Measurements from ENCODE around the gene LAMA2.

Gene LAMA2

GRCh38 chr6:128855581-128856085, 27.3 kb upstream of the LAMA2 start:
- TF ChIP-seq, protein P1, sequence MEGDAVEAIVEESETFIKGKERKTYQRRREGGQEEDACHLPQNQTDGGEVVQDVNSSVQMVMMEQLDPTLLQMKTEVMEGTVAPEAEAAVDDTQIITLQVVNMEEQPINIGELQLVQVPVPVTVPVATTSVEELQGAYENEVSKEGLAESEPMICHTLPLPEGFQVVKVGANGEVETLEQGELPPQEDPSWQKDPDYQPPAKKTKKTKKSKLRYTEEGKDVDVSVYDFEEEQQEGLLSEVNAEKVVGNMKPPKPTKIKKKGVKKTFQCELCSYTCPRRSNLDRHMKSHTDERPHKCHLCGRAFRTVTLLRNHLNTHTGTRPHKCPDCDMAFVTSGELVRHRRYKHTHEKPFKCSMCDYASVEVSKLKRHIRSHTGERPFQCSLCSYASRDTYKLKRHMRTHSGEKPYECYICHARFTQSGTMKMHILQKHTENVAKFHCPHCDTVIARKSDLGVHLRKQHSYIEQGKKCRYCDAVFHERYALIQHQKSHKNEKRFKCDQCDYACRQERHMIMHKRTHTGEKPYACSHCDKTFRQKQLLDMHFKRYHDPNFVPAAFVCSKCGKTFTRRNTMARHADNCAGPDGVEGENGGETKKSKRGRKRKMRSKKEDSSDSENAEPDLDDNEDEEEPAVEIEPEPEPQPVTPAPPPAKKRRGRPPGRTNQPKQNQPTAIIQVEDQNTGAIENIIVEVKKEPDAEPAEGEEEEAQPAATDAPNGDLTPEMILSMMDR (IDR thresholded peaks at IDR 0.05; ENCODE audit: insufficient read depth, missing control alignments) = no peak
- FAIRE-seq = no peak
- no peak for DNase-seq (ENCODE audit: insufficient read length, low spot score)

GRCh38 chr6:128857806-128858205, 25.1 kb upstream of the LAMA2 start:
- DNase-seq (ENCODE audit: insufficient read length, low spot score) = no peak
- TF ChIP-seq, protein P1 (IDR thresholded peaks at IDR 0.05; ENCODE audit: insufficient read depth, missing control alignments) = no peak
- FAIRE-seq = no peak

GRCh38 chr6:128860782-128861181, 22.2 kb upstream of the LAMA2 start:
- FAIRE-seq = no peak
- TF ChIP-seq, protein P1 (IDR thresholded peaks at IDR 0.05; ENCODE audit: insufficient read depth, missing control alignments) = no peak
- DNase-seq (ENCODE audit: insufficient read length, low spot score) = no peak

- no peak for DNase-seq (ENCODE audit: insufficient read length, low spot score)
- TF ChIP-seq, protein P1 (IDR thresholded peaks at IDR 0.05; ENCODE audit: insufficient read depth, missing control alignments) = no peak
- no peak for FAIRE-seq
Observed at GRCh38 chr6:128863983-128864382, 19.0 kb upstream of the LAMA2 start.

DNA sequence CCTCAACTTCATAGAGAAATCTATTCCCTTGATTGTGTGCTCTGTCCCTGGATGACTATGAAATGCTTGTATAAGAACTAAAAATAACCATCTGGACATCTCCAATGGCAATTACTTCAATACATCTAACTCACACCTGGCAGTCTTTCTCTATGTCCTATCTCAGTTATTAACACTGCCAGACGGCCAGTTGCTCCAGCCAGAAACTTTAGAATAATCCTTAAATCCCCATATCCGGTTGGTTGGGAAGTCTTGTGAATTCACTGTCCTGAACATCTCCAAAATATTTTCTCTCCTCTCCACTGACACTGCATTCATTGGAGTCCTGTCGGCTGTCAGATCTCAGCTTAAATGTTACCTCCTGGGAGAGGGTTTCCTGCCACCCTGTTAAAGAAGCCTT, 12.2 kb upstream of the LAMA2 start:
- DNase-seq (ENCODE audit: insufficient read length, low spot score) (no peak), FAIRE-seq (no peak)
- TF ChIP-seq, protein P1 (IDR thresholded peaks at IDR 0.05; ENCODE audit: insufficient read depth, missing control alignments) = no peak

GRCh38 chr6:128874863-128875262, 8.1 kb upstream of the LAMA2 start:
- FAIRE-seq (no peak), DNase-seq (ENCODE audit: insufficient read length, low spot score) (no peak)
- TF ChIP-seq, protein P1 (IDR thresholded peaks at IDR 0.05; ENCODE audit: insufficient read depth, missing control alignments) = no peak

DNA sequence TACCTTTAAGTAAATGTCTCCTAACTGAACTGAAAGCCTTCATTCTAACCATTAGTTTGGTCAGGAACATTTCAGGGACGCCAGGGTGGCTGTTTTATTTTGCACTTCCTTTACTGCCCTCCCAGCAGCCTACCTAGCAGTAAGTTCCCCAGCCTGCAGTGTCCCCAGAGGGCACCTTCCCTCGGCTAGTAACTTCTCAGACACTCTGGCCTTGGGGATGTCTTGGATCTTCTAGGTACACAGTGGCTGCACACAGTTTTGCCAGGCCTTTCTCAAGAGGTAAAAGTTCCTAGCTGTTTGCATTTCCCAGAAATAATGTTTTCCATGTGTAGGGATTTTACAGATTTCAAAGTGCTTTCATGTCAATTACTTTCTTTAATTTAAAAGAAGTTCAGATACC, 378 bp upstream of the LAMA2 start:
- FAIRE-seq (no peak), DNase-seq (ENCODE audit: insufficient read length, low spot score) (no peak)
- TF ChIP-seq, protein P1 (IDR thresholded peaks at IDR 0.05; ENCODE audit: insufficient read depth, missing control alignments) = no peak
